ENCODE measurements around the gene GSC.

GRCh38 chr14:94770815-94771157, 873 bp upstream of the GSC start:
- TF ChIP-seq POLR2A (IDR thresholded peaks at IDR 0.05; ENCODE audit: low read depth, low read length) (no peak), POLR2AphosphoS5 (IDR thresholded peaks at IDR 0.05; ENCODE audit: low read depth, low read length) (no peak), TAF1 (IDR thresholded peaks at IDR 0.05; ENCODE audit: low read depth, low read length) (no peak), POU2F2 (IDR thresholded peaks at IDR 0.05; ENCODE audit: low read depth, low read length) (no peak), PAX5 (IDR thresholded peaks at IDR 0.05; ENCODE audit: insufficient read depth, low read length, severe bottlenecking) (no peak), SPI1 (IDR thresholded peaks at IDR 0.05; ENCODE audit: low read depth, low read length) (no peak)
